K562 (cell line): ENCODE data around the gene GLIS2.

Source experiments
- EZH2 ChIP-seq: IDR thresholded peaks from 2 replicates; pipeline ENCODE4 v1.6.1; 2012; ENCODE audit warnings: low read depth, mild to moderate bottlenecking, inconsistent platforms, low read length, borderline replicate concordance
- SNRNP70 ChIP-seq: fragments of 200-400 bp; formaldehyde crosslinking; optimal IDR thresholded peaks from 2 replicates; pipeline ENCODE3; 2017; ENCODE audit warnings: low read depth, low read length
- SP2 ChIP-seq: IDR thresholded peaks from 2 replicates; pipeline ENCODE4 v1.6.1; 2011; ENCODE audit warnings: mild to moderate bottlenecking, low read depth, low read length, moderate library complexity; ENCODE audit not compliant: poor library complexity, severe bottlenecking; ENCODE audit errors: extremely low read depth
- TBP ChIP-seq: optimal IDR thresholded peaks from 2 replicates; pipeline ENCODE3; 2011; ENCODE audit warnings: low read depth, low read length, improper control_type of control experiment
- ZC3H11A ChIP-seq: IDR thresholded peaks from 2 replicates; pipeline ENCODE4 v1.6.1; 2012; ENCODE audit warnings: low read depth, low read length, improper control_type of control experiment
- ZNF12 ChIP-seq: sonication (generic); formaldehyde crosslinking; IDR thresholded peaks from 2 replicates; pipeline ENCODE4 v1.4.0; 2020; ENCODE audit warnings: mild to moderate bottlenecking, missing genetic modification reagents
- ZNF561 ChIP-seq: fragments of 450-650 bp; formaldehyde crosslinking; conservative IDR thresholded peaks from 2 replicates; pipeline ENCODE4 v1.4.0; 2020; ENCODE audit warnings: mild to moderate bottlenecking, moderate library complexity
- ZNF589 ChIP-seq: fragments of 200-800 bp; sonication (Bioruptor generic); IDR thresholded peaks from 2 replicates; pipeline ENCODE4 v1.6.1; 2016; ENCODE audit warnings: low read depth, missing genetic modification characterization, missing compliant biosample characterization
- TF ChIP-seq, protein P1 (sequence below), 3 experiments: IDR thresholded peaks in 2 of 3; conservative IDR thresholded peaks in 1 of 3; 2 replicates each; pipeline ENCODE4 v1.5.1; 2011 to 2012; ENCODE audit warnings: low read length in 3 of 3, mild to moderate bottlenecking in 3 of 3, control low read depth in 2 of 3, improper control_type of control experiment in 1 of 3, inconsistent platforms in 1 of 3, low read depth in 1 of 3, mixed read lengths in 1 of 3, moderate library complexity in 1 of 3; ENCODE audit not compliant: insufficient read depth in 2 of 3
- TF ChIP-seq, protein P2 (sequence below): sonication (generic); formaldehyde crosslinking; IDR thresholded peaks from 2 replicates; pipeline ENCODE4 v1.5.0; 2020; ENCODE audit warnings: missing genetic modification reagents
- TF ChIP-seq, protein P3 (sequence below): fragments of 450-650 bp; formaldehyde crosslinking; IDR thresholded peaks from 2 replicates; pipeline ENCODE4 v1.4.0; 2020; ENCODE audit warnings: mild to moderate bottlenecking, moderate library complexity
- TF ChIP-seq, protein P4 (sequence below): fragments of 450-650 bp; IDR thresholded peaks from 2 replicates; pipeline ENCODE4 v1.6.1; 2017; ENCODE audit warnings: mild to moderate bottlenecking, moderate library complexity

DNA sequence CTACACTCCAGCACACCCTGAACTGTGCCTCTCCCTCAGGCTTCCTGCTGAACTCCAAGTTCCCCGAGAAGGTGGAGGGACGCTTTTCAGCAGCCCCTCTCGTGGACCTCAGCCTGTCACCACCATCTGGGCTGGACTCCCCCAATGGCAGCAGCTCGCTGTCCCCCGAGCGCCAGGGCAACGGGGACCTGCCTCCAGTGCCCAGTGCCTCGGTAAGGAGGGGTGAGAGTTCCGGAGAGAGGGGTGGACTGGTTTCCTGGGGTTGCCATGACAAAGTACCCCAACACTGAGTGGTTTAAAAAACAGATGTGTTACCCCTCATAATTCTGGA lies 17.4 kb downstream of the GLIS2 start:
- TF ChIP-seq, protein P1, sequence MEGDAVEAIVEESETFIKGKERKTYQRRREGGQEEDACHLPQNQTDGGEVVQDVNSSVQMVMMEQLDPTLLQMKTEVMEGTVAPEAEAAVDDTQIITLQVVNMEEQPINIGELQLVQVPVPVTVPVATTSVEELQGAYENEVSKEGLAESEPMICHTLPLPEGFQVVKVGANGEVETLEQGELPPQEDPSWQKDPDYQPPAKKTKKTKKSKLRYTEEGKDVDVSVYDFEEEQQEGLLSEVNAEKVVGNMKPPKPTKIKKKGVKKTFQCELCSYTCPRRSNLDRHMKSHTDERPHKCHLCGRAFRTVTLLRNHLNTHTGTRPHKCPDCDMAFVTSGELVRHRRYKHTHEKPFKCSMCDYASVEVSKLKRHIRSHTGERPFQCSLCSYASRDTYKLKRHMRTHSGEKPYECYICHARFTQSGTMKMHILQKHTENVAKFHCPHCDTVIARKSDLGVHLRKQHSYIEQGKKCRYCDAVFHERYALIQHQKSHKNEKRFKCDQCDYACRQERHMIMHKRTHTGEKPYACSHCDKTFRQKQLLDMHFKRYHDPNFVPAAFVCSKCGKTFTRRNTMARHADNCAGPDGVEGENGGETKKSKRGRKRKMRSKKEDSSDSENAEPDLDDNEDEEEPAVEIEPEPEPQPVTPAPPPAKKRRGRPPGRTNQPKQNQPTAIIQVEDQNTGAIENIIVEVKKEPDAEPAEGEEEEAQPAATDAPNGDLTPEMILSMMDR (IDR thresholded peaks at IDR 0.05 in 2 of 3, conservative IDR thresholded peaks at IDR 0.05 in 1 of 3; ENCODE audit: insufficient read depth in 2 of 3, low read depth in 1 of 3, low read length in 3 of 3) = no peak
- TF ChIP-seq, protein P2, sequence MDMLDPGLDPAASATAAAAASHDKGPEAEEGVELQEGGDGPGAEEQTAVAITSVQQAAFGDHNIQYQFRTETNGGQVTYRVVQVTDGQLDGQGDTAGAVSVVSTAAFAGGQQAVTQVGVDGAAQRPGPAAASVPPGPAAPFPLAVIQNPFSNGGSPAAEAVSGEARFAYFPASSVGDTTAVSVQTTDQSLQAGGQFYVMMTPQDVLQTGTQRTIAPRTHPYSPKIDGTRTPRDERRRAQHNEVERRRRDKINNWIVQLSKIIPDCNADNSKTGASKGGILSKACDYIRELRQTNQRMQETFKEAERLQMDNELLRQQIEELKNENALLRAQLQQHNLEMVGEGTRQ (CRISPR knock-in tag) = no peak
- TF ChIP-seq ZNF561 (CRISPR knock-in tag) = no peak
- TF ChIP-seq ZC3H11A = no peak
- no peak for TF ChIP-seq SP2
- TF ChIP-seq, protein P3, sequence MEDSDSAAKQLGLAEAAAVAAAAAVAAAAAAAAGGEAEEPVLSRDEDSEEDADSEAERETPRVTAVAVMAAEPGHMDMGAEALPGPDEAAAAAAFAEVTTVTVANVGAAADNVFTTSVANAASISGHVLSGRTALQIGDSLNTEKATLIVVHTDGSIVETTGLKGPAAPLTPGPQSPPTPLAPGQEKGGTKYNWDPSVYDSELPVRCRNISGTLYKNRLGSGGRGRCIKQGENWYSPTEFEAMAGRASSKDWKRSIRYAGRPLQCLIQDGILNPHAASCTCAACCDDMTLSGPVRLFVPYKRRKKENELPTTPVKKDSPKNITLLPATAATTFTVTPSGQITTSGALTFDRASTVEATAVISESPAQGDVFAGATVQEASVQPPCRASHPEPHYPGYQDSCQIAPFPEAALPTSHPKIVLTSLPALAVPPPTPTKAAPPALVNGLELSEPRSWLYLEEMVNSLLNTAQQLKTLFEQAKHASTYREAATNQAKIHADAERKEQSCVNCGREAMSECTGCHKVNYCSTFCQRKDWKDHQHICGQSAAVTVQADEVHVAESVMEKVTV (CRISPR knock-in tag) = no peak
- TF ChIP-seq, protein P4, sequence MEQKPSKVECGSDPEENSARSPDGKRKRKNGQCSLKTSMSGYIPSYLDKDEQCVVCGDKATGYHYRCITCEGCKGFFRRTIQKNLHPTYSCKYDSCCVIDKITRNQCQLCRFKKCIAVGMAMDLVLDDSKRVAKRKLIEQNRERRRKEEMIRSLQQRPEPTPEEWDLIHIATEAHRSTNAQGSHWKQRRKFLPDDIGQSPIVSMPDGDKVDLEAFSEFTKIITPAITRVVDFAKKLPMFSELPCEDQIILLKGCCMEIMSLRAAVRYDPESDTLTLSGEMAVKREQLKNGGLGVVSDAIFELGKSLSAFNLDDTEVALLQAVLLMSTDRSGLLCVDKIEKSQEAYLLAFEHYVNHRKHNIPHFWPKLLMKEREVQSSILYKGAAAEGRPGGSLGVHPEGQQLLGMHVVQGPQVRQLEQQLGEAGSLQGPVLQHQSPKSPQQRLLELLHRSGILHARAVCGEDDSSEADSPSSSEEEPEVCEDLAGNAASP = no peak
- TF ChIP-seq EZH2 = no peak
- TF ChIP-seq ZNF589 (CRISPR knock-in tag) = no peak
- TF ChIP-seq ZNF12 (CRISPR knock-in tag) = no peak
- TF ChIP-seq SNRNP70 = no peak
- no peak for TF ChIP-seq TBP
